ENCODE data around the gene CYTH3.

CYTH3 gene

GRCh38 chr7:6121141-6121540 lies 151.3 kb downstream of the CYTH3 start:
- in situ Hi-C loops (cut with HindIII; ENCODE audit: low sequenced_read_pairs), result no loop called here

- in situ Hi-C loops (cut with HindIII; ENCODE audit: low sequenced_read_pairs), result no loop called here
Measured at GRCh38 chr7:6117533-6117932, 154.9 kb downstream of the CYTH3 start.

- in situ Hi-C loops (cut with HindIII; ENCODE audit: low sequenced_read_pairs), result no loop called here
Measured at GRCh38 chr7:6116211-6116610, 156.2 kb downstream of the CYTH3 start.

Data from DLD1 (cell line).